CD4-positive, alpha-beta T cell treated with Interleukin-15 for 1 hour (primary cell): ENCODE measurements around the gene MAGI1.

Experiments
- DNase-seq: peaks from one replicate; pipeline ENCODE4 v3.0.0-alpha.2; 2020

The MAGI1 gene

DNA sequence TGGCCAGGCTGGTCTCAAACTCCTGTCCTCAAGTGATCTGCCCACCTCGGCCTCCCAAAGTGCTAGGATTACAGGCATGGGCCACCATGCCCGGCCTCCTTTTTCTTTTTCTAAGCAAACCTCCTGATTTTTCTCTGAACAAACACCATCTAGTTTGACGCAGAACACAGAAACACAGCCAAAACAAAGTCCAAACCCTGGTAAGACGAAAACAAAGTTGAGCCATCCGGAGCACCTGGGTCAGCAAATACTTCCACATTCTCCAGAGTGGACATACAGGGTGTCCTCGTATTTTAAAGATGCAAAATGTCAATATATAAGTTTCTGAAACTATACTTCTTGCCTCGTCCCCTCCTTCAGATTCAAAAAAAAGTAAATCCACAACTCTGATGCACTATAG, 715.8 kb downstream of the MAGI1 start:
- DNase-seq, result no peak

DNA sequence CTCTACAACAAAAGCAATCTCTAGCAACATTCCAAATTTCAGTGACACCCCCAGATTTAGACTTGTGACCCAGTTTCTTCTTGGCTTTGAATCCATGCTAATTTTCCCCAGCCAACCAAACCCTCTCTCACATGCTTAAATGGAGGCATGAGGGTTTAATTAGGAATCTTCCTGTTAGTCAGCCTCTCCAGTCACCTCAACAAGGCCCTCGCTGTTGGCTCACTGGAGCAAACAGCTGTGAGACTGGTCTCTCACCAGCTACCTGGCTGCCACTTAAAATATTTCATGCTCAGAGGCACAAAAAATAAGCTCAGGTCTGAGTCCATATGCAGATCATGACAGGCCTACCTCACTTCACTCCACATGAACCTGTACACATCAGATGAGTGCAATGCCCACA, 720.5 kb downstream of the MAGI1 start:
- DNase-seq, result no peak

DNA sequence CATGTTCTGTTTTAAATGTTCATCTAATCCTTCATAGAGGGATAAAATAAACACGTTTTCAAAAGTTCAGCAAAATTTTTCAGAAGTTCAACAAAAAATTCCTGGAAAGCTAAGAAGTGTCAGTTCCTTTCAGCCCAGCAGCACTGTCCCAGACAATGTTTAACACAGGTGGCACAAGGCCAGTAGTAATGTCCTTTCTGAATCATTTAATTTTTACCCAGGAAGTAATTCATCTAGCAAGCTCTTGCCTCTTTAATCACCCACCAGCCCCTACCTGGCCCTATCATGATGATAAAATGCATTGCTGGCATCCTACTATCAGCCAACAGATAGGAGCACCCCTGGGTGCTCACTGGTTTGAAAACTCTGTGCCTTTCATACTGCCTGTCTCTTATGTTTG, 723.8 kb downstream of the MAGI1 start:
- no peak for DNase-seq

GRCh38 chr3:65314269-65314668, 724.4 kb downstream of the MAGI1 start:
- no peak for DNase-seq

GRCh38 chr3:65313666-65314065, 725.1 kb downstream of the MAGI1 start:
- no peak for DNase-seq

GRCh38 chr3:65305836-65306235, 732.9 kb downstream of the MAGI1 start:
- DNase-seq, result no peak
